Epithelial cell of proximal tubule (primary cell): ENCODE results near the gene DYNC1H1. TPM values are rescaled to one million over a fixed set of nuclear protein-coding genes. Genes with fewer than 3 reads are reported as not detected.

Experiments used
- DNase-seq: peaks from one replicate; pipeline ENCODE4 v3.0.0-alpha.2; 2011; ENCODE audit warnings: low read depth
- H3K4me3 ChIP-seq: 2 replicates; pipeline ENCODE4 v1.5.1; 2011; ENCODE audit warnings: low read depth, mild to moderate bottlenecking, low read length
- CTCF ChIP-seq: conservative IDR thresholded peaks from 2 replicates; pipeline ENCODE4 v1.5.1; 2012; ENCODE audit warnings: low read depth, mild to moderate bottlenecking, low read length
- total RNA-seq: library from RNA; depleted of rRNA; stranded (reverse); fragments of >200 nt; gene quantifications from 2 replicates; pipeline ENCODE4 v1.2.3, GENCODE V29; 2015

DYNC1H1 gene
- total RNA-seq, 1 donor from 2014 or later = 402 TPM

DNA sequence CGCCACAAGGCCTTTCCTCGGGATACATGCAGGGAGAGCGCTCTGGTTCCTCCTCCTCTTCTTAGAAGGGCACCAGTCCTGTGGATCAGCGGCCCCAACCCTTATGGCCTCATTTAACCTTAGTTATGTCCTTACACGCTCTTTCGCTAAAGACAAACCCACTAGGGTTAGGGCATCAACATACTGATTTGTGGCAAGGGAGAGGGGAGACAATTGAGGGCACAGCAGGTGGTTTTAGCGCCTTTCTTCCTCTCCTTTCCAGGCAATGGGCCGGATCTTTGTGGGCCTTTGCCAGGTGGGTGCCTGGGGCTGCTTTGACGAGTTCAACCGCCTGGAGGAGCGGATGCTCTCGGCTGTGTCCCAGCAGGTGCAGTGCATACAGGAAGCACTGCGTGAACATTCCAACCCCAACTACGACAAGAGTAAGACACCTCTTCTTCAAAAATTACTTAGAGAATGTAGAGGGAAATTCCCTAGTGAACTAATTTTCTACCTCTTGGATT is 43.6 kb downstream of the DYNC1H1 start:
- no peak overlapping the region for H3K4me3 ChIP-seq
- TF ChIP-seq CTCF = no peak
- no peak for DNase-seq

GRCh38 chr14:102008891-102009290 is 44.5 kb downstream of the DYNC1H1 start:
- H3K4me3 ChIP-seq = no peak overlapping the region
- no peak for TF ChIP-seq CTCF
- DNase-seq = no peak

GRCh38 chr14:102011631-102012030 is 47.3 kb downstream of the DYNC1H1 start:
- DNase-seq = no peak
- TF ChIP-seq CTCF = no peak
- no peak overlapping the region for H3K4me3 ChIP-seq

DNA sequence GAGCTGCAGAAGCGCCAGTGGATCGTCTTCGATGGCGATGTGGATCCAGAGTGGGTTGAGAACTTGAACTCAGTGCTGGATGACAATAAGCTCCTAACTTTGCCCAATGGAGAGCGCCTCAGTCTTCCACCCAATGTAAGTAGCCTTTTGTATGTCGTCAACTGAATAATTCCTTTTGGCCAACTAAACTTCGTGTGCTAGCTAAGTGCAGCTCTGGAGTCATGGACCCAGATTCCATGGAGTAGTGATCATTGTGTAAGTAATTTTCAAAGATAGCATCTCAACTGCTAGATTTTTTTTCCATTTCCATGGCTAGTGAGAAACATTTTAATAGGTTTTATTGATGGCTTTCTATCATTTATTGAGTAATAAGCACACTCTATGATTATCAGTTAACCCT is 48.0 kb downstream of the DYNC1H1 start:
- TF ChIP-seq CTCF = no peak
- DNase-seq = no peak
- no peak overlapping the region for H3K4me3 ChIP-seq

DNA sequence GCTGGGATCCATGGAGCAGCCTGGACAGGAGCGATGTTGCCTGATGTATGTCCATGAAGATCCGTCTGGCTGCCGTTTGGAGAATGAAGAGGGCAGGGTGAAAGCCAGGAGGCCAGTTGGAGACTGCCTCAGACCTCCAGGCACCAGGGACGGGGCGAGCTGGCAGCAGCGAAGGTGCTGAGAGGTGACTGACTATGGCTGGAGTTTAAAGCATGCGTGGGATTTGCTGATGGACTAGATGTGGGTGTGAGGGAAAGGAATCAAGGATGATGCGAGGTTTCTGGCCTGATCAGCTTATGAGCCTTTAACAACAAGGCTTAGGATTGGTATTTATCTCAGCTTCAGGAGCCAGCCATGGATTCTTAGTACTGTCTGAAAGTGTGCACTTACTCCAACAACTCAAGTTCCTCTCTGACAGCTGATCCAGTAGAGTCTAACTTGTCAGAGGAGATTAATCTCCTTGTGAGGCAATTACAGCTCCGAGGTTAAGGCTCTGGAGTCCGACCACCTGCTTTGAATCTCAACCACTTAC is 49.4 kb downstream of the DYNC1H1 start:
- TF ChIP-seq CTCF = no peak
- no peak for DNase-seq
- no peak overlapping the region for H3K4me3 ChIP-seq

DNA sequence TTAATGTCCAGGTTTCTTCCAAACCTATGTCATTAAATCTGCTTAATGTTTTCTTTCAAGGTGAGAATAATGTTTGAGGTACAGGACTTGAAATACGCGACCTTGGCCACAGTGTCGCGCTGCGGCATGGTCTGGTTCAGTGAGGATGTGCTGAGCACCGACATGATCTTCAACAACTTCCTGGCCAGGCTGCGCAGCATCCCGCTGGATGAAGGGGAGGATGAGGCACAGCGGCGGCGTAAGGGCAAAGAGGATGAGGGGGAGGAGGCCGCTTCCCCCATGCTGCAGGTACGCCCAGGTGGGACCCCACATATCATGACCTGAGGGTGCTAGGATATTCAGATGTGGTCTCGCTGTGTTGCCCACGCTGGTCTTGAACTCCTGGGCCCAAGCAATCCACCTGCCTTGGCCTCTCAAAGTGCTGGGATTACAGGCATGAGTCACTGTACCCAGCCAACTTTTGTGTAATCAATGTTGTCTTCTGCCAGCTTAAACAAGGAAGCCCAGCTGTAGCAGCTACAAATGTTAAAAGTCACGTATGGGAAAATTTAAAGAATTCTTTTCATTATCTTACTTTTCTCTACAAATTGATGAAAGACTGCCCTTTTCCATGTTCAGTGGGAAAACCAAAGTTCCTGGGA is 50.8 kb downstream of the DYNC1H1 start:
- no peak for DNase-seq
- TF ChIP-seq CTCF = no peak
- H3K4me3 ChIP-seq = no peak overlapping the region

- no peak overlapping the region for H3K4me3 ChIP-seq
- no peak for DNase-seq
- no peak for TF ChIP-seq CTCF
Observed at GRCh38 chr14:102015771-102016170, 51.4 kb downstream of the DYNC1H1 start.
